Measurements from ENCODE around the gene AGO3. TPM values are rescaled to one million over a fixed set of nuclear protein-coding genes. Genes with fewer than 3 reads are reported as not detected.

AGO3 gene
- total RNA-seq, 1 donor from 2014 or later: 31.1 TPM

- intact Hi-C loops (cut with micrococcal nuclease): no loop called here
Measured at GRCh38 chr1:36093226-36093625, 162.3 kb downstream of the AGO3 start.

DNA sequence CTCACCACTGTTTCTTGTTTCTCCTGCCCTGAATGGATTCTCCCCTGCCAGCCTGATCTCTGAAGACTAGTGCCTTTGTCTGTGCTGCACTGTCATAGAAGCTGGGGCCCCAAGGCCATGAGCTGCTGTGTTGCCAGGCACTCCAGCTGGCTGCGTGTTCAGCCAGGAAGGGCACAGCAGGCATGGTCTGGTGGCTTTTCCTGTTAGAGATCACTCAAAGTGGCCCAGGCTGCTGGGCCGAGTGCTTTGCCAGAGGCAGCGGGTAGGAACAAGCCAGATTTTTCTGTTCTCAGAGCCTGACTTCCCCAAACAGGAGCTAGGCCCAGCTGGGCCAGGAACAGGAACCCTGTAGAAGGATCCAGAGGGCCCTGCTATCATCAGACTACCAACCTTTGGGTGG is 163.0 kb downstream of the AGO3 start:
- intact Hi-C loops (cut with micrococcal nuclease): no loop called here

DNA sequence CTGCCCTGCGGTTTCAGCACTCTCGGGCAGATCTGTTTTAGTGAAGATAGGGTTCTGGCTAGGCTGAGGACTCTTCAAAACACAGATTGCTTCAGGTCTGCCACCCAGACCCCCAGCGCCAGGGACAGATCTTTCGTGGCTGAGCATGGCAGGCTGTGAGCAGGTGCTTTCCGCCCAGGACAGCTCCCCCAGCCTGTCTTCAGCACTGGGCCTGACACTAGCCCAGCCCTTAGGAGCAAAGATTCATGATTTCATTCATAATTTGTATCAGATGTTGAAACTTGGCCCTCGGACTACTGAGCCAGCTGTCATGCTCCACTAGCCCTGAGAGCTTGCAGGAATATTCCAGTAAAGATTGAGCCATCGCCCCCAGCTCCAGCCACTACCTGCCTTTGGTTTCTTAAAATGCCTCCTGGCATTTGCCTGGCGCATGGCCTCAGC is 163.7 kb downstream of the AGO3 start:
- intact Hi-C loops (cut with micrococcal nuclease): no loop called here

DNA sequence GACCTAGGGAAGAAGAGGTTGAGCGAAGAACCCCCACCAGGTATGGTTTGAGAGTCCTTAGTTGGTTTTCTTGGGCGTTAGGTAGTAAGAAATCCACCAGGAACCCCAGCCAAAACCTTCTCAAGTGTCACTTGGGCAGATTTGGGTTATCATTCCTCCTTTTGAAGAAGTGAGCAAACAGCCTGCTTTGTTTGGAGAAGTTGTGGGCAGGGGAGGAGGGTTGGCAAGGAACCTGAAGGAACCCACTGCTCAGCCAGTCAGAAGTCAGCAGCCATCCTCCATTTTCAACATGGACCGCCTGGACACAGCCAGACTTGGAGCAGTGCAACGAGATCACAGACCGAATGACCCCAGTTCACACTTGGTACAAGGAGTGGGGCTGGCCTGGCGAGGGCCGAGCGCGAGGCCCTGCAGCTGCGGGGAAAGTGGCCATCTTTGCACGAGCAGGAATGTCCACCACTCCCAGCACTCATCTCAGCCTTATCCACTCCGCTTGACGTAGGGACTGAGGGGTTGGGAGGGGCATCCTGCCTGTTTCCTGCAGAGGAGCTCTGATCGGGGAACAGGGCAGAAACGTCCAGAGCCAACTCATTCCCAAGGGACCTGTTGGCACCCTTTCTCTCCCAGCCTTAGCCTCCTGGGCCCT is 165.0 kb downstream of the AGO3 start:
- intact Hi-C loops (cut with micrococcal nuclease): no loop called here

GRCh38 chr1:36096500-36097432 is 165.9 kb downstream of the AGO3 start:
- intact Hi-C loops (cut with micrococcal nuclease): no loop called here

DNA sequence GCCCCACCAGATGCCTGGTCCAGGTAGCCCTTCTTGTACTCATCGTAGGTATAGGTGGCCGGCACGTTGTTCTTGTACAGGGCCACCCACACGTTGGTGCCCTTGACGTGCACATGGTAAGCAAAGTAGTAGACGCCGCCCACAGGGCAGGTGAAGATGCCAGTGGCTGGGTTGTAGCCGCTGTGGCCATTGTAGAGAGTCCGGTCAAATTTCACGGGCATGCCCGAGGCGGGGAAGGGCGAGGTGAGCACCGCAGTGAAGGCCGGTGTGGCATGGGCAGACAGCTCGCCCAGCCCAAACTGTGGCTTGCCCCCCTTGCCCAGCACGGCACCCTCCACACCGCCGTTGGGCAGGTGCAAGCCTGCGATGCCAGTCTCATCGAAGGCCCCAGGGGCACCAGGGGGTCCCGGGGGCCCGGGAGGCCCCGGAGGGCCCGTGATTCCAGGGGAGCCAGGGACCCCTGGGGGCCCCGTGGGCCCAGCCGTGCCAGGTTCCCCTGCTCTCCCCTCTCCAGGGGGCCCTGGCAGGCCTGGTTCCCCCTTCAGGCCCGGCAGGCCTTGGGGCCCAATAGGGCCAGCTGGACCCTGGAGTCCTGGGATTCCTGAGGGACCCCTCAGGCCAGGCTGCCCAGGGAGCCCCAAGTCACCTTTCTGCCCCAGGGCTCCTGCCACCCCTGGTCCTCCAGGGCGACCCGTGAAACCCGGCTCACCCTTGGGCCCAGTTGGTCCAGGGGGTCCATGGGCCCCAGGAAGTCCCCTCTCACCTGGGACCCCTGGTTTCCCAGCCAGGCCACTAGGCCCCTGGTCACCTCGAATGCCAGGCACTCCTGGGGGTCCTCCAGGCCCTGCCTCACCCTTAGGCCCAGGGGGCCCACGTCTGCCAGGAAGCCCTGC is 167.0 kb downstream of the AGO3 start:
- intact Hi-C loops (cut with micrococcal nuclease): no loop called here

GRCh38 chr1:36098650-36099365 is 167.9 kb downstream of the AGO3 start:
- intact Hi-C loops (cut with micrococcal nuclease): loop anchor here (1.0 kb wide), 6 partner anchors 10 to 321 kb away; partner anchors contain the start of gene TRAPPC3

DNA sequence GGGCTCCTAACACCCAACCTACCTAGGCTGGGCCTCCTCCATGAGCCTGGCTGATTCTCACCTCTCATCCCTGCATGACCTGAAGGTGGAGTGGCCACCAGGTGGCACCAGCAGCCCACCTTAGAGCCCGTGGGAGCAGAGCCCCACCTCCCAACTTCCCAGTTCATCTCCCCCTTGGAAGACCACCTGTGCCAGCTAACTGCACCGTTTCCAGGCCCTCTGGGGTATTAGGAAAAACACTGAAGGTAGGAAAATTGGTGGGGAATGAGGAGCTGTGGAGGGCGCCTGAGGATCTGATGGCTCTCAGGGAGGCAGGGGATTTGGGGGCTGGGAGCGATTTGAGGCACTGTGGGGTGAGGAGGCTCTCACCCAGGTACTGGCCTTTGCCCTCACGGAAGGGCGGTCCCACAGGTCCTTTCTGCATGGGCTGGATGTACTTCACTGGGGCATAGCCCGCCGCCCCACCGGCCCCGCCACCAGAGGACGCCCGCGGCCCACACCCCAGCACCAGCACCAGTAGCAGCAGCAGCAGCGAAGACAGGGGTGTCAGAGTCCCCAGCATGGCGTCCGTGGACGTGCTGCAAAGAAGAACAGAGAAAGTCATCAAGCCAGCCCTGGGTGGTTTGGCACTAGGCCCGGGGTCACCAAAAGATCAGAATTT is 168.9 kb downstream of the AGO3 start:
- intact Hi-C loops (cut with micrococcal nuclease): loop anchor here (1.0 kb wide), 7 partner anchors 11 to 320 kb away; partner anchors contain the start of gene TRAPPC3

- intact Hi-C loops (cut with micrococcal nuclease): loop anchor here (1.0 kb wide), 1 partner anchor 269 kb away; no protein-coding TSS in a partner anchor
Measured at GRCh38 chr1:36100376-36100775, 169.5 kb downstream of the AGO3 start.

DNA sequence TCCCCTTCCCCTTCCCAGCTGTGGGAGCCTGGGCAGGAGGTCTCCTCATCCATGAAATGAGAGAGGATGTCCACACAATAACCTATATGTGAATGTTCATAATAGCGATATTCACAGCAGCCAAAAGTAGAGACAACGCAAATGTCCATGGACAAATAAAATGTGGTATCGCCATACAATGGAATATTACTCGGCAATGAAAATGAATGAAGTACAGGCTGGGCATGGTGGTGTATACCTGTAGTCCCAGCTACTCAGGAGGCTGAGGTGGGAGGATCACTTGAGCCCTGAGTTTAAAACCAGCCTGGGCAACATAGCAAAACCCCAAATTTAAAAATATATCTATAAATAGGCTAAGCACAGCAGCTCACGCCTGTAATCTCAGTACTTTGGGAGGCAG is 170.6 kb downstream of the AGO3 start:
- intact Hi-C loops (cut with micrococcal nuclease): no loop called here

DNA sequence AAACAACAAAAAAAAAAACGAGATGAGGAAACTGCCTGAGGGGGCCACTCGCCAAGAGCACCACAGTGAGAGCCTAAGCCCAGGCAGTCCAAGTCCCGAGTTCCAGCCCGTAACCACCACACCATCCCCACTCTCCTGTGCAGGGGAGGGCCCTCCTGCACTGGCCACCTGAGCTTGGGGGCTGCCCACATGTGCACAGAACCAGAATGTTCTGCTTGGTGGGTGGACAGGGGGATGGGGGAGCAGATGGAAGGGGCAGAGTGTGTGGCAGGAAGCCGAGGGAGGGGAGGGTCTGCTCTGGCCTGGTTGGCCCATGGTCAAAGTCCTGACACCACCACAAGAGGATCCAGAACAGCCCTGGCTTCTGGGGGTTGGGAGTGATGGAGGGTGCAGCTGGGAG is 175.4 kb downstream of the AGO3 start:
- intact Hi-C loops (cut with micrococcal nuclease): no loop called here

DNA sequence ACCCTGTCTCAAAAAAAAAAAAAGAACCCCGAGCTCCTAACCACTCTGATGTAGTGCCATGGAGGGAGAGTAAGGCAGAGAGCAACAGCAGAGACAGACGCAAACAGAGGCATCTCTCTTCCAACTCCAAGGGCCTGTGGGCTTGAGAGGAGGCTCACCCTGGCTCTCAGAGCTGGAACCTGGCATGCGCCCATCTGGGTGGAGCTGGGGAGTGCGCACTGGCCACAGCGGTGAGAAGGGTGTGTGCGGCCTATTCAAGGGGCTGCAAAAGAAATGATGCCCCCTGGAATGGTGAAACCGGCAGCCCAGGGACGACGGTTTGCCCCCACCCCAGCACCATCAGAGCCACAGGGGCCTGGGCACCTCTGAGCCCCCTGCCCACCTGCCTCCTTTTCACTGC is 176.5 kb downstream of the AGO3 start:
- intact Hi-C loops (cut with micrococcal nuclease): no loop called here

DNA sequence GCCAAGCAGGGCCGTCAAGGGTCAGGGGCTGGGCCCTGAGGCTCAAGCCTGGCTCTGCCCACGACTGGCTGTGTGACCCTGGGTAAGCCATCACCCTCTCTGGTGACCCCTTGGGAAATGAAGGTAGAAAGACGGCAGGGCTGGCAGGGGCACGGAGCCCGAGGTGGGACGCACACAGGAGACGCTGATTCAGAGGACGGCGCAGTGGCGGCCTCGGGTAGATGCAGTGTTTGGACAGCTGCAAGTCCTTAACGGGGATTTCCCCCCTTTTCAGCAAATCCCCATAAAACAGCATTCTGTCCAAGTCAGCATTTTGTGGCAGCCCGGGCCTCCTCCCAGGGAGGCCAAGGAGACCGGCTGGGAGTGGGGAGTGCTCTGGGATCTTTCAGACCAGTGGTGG is 177.4 kb downstream of the AGO3 start:
- intact Hi-C loops (cut with micrococcal nuclease): no loop called here

- intact Hi-C loops (cut with micrococcal nuclease): no loop called here
Measured at GRCh38 chr1:36109041-36109679, 178.3 kb downstream of the AGO3 start.

GRCh38 chr1:36111151-36111550 is 180.2 kb downstream of the AGO3 start:
- intact Hi-C loops (cut with micrococcal nuclease): no loop called here

DNA sequence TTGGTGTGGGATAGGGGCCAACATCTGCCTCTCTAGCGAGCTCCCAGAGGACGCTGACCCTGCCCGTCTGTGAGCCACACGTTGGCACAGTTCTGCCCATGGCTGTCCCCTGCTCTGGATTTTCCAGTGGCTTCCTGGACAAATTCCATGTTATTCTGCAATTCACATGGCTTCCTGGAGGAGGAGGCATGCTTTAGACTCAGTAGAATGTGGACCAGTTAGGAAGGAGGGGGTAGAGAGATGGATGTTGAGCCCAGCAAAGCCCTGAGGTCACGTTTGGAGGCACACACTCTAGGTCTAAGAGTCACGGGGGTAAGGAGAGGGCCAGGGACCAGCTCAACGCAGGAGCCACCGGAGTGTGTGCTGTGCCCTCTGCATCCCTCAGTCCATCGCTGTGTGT is 181.9 kb downstream of the AGO3 start:
- intact Hi-C loops (cut with micrococcal nuclease): no loop called here

DNA sequence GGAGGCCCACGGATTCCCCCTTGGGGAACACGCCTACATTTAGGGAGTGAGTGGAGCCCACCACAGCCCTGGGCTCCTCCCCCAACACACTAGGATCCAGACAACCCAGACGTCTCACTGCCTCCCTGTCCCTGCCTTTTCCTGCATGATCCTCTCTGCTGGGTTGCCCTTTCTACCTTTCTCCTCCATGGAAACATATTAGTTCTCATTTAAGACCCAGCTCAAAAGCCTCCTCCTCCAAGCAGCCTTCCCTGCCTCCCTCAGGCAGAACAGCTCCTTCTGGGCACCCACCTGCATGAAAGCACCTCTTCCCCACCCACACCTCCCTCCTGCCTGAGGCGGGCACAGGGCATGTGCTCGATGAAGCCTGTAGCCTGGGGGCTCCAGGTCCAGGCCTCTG is 183.5 kb downstream of the AGO3 start:
- intact Hi-C loops (cut with micrococcal nuclease): no loop called here

GRCh38 chr1:36115200-36115669 is 184.3 kb downstream of the AGO3 start:
- intact Hi-C loops (cut with micrococcal nuclease): no loop called here

- intact Hi-C loops (cut with micrococcal nuclease): no loop called here
Measured at GRCh38 chr1:36115931-36116330, 185.0 kb downstream of the AGO3 start.

DNA sequence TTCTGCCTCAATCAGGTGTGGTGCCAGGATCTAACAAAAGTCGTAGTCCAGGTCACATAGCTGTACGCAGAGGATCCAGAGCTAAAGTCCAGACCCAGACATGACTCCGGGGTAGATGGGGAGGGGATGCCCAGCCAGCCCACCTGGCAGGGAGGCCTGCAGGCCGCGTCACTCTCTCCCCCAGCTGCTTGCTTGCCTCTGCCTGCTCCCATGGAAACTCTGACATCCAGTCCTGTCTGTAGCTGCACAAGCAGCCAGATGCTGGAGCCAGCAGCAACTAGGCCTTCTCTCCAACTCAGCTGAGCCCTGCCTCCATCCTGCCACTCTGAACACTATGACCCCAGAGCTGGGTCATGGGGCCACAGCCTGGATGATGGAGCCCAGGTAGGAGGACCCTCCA is 186.0 kb downstream of the AGO3 start:
- intact Hi-C loops (cut with micrococcal nuclease): no loop called here

Data from T-helper 1 cell treated with Interleukin-12 subunit alpha and Interleukin-12 subunit beta and Interleukin-4 antibody, amounts not matched to agents 30 ng/mL and 1 ng/mL, for 36 hours (primary cell).